Renal cortical epithelial cell (primary cell): ENCODE measurements around the gene ZBTB21. TPM values are rescaled to one million over a fixed set of nuclear protein-coding genes. Genes with fewer than 3 reads are reported as not detected.

Experiments used
- DNase-seq: peaks from one replicate; pipeline ENCODE4 v3.0.0-alpha.2; 2011; ENCODE audit warnings: low read depth
- total RNA-seq: library from RNA; depleted of rRNA; stranded (reverse); fragments of >200 nt; gene quantifications from 2 replicates; pipeline ENCODE4 v1.2.3, GENCODE V29; 2014

The ZBTB21 gene
- total RNA-seq, 1 donor from 2014 or later: 9.0 TPM

DNA sequence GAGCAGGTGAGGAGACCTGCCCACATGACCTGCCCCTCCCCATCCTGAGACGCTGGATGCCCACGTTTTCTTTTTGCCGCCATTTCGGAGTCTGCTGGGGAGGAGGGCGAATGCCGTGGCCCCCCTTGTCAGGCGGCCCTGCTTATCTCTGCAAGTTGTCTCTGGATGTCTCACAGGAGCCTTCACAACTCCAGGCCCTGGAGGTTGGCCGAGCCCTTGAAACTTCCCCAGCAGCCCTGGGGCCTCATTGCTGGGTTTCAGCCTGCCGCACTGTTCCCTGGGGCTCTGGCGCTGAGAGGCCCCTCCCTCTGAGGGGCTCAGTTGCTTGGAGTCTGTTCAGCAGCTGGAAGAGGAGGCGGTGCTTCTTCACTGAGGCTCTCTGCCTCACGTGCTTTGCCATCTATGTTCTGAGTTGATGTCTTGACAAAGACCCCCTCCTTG is 29.8 kb upstream of the ZBTB21 start:
- no peak for DNase-seq

DNA sequence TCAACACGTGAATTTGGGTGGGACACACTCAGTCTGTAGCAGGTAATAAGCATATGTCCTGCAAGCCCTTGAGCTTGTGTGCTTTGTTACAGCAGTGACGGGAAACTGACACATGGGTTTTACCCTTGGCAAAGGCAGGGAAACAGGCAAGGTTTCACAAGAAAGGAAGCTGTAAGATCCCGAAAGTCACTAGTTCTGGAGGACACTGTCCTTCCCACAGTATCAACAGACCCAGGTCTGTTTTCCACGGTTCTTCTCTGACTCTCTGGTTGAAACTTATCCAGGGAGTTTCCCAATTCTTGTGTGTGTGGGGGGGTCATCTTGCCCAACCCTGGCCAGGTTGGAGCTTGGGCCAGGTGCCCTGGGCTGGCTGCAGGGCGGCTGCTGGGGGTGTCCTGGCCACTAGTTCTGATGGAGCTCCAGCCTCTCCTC is 29.3 kb upstream of the ZBTB21 start:
- peak; percentile 80 for DNase-seq

DNA sequence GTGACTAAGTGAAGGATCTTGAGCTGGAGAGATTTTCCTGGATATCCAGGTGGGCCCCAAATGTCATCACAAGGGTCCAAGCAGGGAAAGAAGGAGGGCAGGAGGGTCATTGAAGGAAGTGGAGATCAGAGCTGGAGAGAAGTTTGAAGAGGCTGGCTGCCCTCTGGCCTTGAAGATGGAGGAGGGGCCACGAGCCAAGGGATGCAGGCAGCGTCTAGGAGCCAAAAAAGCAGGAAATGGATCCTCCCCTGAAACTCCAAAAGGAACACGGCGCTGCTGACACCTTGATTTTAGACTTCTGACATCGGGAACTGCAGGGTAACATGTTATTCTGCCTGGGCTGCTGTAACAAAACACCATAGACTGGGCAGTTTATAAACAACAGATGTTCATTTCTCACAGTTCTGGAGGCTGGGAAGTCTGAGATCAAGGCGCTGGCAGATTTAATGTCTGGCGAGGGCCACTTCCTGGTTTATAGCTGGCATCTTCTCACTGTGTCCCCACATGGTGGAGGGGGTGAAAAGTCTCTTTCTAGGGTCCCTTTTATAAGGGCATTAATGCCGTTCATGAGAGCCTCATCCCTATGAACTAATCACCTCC is 28.8 kb upstream of the ZBTB21 start:
- DNase-seq: no peak

DNA sequence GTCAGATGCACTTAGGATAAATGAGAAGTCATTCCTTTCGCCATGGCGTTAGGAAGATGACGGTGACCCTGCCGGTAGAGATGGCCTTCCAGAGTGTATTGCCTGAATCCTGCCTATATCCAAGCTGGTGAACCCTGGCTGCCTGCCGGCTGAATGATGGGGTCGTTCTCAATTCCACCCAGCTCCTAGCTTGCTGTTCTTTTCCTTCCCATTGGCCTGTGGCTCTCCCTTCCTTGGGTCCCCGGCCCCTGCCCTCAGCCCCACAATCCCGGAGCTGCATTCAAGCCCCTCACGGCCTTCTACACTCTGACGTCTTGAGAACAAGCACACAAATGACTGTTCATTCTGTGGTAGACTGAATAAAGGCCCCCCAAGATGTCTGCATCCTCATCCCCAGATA is 28.2 kb upstream of the ZBTB21 start:
- DNase-seq: no peak

DNA sequence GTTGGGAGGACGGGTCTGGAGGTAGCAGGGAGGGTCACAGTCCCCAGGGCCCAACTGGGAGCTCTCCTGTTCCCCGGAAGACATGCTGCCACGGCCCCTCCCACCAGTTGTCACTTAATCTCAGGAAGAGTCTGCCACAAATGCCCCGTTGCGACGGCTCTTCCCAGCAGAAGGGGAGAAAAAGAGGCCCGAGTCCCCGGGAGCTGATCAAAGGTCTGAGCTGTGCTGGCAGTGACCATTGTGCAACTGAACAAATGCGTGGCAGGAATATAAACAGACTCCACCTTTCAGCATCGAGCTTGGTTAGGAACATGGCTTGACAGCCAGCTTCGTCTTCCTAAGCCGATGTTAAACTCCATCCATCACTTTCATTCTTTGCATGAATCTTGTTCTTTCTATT is 27.8 kb upstream of the ZBTB21 start:
- no peak for DNase-seq

DNA sequence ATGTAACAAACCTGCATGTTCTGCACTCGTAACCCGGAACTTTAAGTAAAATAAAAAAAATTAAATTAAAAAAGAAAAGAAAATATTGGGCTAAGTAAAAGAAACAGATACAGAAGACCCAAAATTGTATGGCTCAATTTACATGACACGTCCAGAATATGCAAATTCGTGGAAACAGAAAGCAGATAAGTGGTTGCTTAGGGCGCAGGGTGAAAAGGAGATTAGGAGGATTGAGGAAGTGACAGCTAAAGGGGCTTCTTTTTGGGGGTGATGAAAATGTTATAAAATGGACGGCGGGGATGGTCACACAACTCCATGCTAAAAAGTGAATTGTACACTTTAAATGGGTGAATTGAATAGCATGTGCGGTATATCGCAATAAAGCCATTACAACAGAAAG is 27.4 kb upstream of the ZBTB21 start:
- no peak for DNase-seq

DNA sequence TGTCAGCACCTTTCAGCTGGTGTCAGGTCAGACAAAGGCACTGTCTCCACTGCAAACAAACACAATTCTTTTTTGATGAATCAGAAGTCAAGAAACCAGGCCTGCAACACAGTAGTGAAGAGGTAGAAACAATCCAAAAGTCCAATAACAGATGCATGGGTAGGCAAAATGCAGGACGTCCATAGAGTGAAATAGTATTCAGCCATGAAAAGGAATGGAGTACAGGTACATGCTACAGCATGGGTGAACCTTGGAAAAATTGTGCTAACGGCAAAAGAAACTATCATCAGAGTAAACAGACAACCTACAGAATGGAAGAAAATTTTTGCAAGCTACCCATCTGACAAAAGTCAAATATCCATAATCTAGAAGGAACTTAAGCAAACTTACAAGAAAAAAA is 26.2 kb upstream of the ZBTB21 start:
- DNase-seq: no peak

DNA sequence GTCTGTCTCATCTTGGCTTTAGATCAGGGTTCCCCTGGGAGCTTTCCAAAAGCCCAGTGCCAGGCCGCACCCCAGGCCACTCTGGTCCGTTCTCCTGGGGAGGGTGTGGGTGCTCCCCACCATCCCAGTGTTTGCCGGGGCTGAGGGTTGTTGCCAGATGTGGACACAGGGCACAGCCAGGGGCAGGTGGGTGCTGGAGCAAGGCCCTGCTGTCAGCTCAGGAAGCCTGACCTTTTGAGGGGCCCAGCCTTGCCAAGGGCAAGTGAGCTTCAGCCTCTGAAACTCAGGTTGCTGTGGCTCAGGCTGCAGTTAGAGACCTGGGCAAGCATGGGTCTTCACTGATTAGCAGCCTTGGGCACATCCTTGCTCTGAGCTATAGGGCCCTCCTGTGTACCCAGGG is 22.8 kb upstream of the ZBTB21 start:
- no peak for DNase-seq

DNA sequence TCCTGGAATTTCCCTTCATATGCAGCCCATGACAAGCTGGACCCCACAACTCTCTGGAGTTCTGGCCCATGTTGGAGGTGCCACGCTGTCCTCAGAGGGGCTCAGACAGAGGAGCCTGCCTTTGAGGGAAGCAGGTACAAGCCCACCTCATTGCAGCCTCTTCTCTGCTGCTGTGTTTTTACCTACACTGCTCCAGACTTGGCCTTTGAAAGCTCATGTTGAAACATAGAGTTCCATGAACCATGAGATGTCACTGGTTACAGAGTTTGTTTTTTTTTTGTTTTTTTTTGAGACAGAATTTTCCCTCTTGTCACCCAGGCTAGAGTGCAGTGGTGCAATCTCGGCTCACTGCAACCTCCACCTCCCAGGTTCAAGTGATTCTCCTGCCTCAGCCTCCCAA is 22.1 kb upstream of the ZBTB21 start:
- DNase-seq: no peak

DNA sequence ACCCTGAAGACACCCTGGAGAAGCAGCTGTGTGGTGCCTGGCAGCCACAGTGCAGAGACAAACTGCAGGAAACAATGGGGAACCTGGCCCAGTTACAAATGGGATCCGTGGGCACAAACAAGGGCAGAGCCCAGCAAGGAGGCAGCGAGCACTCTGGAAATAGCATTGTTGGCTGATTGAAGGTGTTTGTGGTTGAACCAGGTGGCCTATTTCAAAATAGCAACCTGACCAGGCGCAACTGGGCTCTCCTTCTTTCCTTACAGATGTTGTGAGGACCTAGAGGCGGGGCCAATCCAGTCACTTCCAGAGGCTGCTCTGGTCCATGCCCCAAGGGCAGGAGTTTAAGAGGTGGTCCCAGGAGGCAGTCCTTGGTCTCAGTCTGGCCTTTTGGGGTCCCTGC is 21.7 kb upstream of the ZBTB21 start:
- DNase-seq: no peak

DNA sequence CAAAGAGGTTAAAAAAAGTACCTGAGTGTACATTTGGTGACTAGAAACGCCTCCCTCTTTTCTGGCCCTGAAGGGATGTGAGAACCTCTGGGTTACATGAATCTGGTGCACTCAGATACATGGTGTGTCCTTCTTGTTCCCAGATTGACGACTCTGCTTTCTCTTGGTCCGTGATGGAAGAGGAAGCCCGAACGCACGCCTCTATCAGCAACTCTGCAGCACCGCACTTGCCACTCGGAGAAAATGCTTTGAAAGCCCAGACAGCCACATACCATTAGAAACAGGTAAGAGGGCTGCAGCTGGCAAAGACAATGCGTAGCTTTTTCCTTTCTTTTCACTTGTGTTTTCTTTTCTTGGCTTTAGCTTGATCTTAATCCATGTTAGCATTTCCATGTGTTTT is 21.1 kb upstream of the ZBTB21 start:
- no peak for DNase-seq

DNA sequence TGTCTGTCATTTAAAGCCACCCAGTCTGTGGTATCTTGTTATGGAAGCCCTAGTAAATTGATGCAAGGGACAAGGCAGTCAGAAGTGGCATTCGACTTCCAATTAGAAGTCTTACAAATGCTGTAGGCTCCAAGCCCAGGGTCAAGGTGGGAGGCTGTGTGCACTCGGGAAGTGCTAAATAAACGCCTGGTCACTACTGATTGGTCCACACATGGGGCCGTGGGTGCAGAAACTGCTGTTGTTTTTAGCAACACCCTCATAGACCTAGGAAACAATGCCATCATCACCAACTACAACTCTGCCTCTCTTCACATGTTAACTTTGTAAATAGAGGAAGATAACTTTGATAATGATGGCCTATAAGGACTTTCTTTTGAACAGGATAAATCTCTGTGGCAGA is 20.2 kb upstream of the ZBTB21 start:
- DNase-seq: no peak

DNA sequence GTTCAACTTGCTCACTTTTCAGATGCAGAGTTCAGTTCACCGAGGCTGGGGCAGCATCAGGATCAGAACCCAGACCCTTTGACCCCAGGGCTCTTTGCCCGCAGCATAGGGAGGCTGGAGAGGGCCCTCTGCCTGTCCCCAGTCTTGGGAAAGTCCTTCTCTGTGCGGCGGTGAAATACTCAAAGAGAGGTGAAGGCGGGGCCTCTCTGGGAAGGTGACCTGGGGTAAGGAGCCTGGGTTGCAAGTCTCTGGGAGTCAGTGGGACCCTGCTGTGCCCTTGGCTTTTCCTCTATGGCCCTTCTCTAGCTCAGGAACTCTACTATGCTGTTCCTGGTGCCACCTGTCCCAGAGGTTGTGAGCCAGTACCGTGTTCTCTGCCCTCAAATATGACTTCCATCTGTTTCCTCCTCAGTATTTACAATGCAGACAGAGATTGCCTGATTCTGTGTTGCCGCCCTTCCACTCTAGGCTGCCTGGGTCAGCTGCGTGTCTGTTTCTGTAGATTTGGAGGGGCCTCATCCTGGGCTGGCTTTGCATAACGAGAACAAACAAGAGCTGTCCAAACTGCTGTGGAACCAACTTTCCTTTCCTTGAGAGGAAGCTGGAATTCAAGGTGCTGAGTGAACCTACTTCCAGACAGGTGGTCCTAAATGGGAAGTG is 18.7 kb upstream of the ZBTB21 start:
- DNase-seq: no peak

DNA sequence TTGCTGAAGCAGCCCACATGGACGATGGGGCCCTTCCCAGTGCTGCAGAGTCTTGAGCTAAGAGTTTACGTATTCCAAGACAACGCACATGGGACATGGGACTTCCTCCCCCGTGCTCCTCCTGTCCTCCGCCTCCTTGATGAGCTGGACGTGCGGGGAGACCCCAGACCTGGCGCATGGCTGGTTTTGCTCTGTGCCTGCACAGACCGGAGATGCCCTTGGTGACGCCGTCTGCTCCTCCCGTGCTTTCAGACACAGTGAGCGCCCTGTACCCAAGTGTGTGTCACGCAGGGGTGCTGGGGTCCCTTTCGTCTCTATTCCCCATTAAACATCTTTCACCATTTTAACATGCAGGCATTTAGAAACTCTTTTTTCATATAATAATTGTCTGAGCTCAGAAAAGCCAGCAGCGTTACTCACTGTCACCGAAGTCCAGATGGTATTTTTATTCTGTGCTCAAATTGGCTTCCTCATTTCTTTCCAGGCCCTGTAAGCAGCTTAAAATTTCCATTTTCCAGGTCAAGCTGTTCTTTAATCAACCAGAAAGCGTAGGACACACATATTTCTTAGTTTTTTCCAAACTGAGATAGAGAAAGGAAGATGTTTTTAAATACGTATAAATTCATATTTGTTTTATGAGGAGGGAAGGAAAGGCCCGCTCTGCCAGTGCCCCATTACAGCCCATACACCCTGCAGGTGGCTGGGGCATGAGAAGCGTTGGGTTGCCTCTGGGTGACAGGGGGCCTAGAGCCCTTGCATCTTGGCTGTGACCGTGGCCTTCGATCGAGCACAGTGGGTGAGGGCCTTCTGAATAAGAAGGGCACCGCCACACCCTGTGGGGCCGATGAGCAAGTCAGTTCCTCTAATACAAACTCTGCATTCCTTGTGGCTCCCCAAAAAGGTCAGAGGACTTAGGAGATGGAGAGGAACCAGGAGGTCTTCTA is 17.9 kb upstream of the ZBTB21 start:
- no peak for DNase-seq

DNA sequence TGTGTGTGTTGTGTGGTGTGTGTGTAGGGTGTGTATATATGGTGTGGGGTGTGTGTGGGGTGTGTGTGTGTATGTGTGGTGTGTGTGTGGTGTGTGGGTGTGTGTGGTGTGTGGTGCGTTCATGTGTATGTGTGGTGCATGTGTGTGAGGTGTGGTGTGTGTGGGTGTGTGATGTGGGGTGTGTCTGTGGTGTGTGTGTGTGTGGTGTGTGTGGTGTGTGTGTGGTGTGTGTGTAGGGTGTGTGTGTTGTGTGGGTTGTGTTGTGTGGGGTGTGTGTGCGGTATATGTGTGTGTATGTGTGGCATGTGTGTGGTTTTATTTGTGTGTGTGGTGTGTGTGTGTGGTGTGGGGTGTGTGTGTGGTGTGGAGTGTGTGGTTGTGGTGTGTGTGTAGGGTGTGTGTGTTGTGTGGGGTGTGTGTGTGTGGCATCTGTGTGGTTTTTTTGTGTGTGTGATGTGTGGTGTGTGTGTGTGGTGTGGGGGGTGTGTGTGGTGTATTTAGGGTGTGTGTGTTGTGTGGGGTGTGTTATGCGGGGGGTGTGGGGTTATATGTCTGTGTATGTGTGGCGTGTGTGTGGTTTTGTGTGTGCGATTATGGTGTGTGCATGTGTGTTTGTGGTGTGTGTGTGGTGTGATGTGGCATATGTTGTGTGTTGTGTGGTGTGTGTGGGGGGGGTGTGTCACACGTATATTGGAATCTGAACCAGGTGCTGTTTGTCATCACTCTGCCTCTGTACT is 17.1 kb upstream of the ZBTB21 start:
- no peak for DNase-seq

DNA sequence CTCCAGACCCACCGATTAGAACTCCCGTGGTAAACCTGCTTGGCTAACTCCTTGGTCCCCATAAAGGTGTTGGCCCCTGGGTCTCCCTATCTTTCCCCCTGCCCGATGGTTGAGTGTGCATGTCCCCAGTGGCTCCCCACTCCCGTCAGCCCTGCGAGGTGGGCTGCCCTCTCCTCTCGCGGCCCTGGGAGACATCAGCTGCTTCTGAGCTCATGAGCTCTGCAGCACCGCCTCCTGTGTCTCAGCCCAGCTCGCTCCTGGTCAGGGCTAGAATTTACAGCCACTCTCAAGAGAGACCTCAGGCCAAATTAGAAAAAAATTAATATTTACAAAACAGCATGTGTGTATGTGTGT is 15.9 kb upstream of the ZBTB21 start:
- DNase-seq: no peak

DNA sequence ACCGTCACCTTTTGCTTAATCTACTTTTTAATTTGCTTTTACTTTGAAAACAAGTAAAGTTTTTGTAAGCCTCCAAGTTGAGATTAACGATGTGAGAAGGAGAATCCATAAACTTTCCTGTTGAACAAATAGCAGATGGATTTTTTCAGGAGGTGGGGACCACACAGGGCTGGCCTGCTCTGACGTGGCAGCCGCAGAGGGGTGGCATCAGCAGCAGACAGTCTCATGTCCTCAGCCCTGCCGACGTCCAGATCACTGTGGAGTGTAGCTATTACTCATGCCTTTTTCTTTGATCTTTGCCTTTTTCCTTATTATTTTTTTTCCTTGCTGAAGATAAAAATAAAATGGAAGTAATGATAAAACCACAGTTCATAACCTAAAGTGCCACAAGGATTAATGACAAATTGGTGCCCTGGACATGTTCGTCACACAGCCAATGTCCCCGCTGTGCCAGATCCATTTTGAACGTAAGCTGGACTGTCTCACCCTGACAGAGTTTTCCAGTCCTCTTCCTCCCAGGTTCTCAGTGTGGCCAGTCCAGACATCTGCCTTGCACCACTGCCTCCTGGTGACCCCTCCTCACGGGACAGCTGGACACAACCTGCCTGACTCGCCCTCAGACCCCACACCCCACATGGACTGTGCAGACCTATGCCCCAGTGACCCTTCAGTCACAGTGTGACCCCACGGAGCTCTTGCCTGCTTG is 15.4 kb upstream of the ZBTB21 start:
- DNase-seq: peak; percentile 12

DNA sequence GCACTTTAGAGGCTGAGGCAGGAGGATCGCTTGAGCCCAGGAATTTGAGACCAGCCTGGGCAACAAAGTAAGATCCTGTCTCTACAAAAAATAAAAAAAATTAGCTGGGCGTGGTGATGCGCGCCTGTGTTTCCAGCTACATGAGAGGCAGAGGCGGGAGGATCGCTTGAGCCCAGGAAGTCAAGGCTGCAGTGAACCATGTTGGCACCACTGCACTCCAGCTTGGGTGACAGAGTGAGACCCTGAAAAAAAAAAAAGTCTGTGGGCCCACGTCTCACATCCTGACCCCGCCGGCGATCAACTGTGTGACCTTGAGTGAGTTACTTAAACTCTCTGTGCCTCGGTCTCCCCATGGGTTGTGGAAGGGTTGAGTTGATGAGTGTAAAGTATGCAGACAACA is 12.7 kb upstream of the ZBTB21 start:
- no peak for DNase-seq

DNA sequence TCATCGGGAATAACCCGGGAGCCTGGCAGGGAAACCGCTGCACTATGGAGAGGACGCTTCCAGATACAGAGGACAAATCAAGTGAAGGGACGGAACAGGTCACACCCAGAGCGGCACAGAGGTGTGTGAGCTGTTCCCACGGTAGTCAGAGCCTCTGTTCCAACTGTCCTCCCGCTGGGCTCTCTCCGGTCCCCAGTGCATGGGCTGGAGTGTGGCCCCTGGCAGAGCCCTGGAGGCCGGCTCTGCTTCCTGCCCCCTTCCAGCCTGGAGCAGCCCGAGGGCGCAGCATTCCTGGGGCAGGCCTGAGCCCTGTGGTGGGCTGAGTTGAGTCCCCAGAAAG is 11.9 kb upstream of the ZBTB21 start:
- DNase-seq: no peak

DNA sequence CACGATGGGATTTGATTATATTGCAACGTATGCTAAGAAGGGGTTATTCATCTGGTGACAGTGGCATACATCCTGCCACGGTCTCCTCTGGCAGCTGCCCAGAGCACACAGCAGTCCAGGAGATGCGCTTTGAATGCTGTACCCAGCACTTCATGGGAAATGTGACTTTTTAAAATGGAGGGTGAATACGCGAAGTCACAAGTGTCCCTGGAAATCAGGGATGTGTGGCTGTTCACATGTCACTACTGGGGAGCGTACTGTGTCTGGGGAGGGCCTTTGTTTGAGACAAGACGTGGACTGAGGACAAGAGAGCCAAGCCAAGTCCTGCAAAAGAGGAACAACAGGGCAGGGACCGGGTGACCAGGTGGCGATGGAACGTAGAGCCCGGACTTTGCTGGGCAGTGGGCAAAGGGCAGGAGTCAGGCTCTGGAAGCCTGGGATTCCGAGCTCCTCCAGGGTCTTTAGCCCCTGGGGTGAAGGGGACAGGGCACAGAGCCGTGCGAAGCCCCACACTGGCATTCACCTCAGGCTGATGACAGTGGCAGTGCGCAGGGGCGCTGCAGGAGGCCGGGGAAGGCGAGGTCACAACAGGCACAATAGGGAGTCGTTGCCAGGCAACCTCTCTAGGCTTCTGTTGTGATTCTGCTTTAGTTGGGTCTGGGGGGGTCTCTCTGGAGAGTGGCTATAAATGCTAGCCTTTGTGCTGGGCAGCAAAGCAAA is 11.4 kb upstream of the ZBTB21 start:
- DNase-seq: no peak

DNA sequence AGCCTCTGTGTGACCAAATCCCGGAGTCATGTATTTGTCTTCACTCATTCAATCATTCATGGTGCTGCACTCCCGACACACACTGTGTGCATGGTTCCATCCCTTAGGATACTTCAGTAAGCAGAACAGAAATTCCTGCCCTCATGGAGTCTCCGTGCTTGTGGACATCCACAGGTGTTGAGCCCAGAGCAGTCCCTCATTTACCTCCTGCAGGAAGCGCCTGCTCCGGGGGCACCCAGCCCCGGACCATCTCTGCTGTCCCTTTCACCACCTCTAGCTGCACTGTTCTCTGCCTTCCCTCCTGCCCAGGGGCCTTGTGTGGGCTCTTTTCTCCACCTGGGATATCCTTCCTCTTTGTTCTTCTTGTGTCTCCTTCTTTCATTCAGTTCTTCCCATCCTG is 9.5 kb upstream of the ZBTB21 start:
- DNase-seq: no peak
